Measurements from ENCODE around the gene SLC44A3. TPM values are rescaled to one million over a fixed set of nuclear protein-coding genes. Genes with fewer than 3 reads are reported as not detected.

Gene SLC44A3
- polyA plus RNA-seq, 3 donors: not detected

DNA sequence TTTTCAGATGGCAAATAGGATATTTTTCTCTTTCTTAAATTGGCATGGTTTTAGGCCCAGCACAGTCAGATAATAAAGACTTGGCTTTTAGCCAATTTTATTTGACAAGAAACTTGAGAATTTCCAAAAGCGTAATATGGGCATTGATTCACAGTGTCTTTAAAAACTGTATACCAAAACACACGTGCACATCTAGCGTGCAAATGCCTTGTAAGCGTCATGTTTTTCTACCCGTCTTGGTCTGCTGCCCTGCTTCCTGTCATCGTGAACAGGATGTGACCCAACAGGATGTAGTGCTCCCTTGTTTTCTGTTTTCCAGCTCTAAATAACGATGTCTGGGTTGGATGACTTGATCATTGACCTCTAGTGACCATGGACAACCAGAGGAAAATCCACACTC lies 24.7 kb upstream of the SLC44A3 start:
- Mint-ChIP-seq H3K4me3 (no peak overlapping the region), H3K27ac (peak overlapping the region in 3 of 7 donors; percentile 10 to 64 (median 34))
- DNase-seq: peak; percentile 51 to 92 (median 68)

DNA sequence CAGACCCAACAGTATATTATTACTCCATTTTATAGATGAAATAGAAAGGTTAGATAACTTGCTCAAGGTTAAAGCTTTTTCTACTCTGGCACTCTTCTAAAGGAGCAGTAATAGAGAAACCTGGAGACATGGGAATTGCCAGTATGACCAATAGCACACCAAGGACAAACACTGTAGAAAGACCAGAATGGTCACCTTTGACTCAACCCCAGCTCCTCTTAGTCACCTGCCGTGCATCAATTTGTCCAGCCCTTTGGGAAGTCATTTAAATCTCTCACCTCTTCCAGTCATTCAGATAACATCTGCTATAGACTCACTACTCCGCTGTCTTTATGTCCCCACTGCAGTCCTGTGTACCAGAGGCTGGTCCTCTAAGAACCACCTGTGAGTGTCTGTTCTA lies 23.9 kb upstream of the SLC44A3 start:
- Mint-ChIP-seq H3K27ac (no peak overlapping the region), H3K27me3 (ENCODE audit: low read depth in 3 of 3) (peaks cover 0 to 2% (median 1%) of the 10 kb centered on the region in 3 donors), H3K4me1 (peaks cover 54% of the 10 kb centered on the region), H3K36me3 (peaks cover 0 to 2% of the 10 kb centered on the region in 2 donors), H3K9me3 (peaks cover 0 to 5% (median 0%) of the 10 kb centered on the region in 7 donors), H3K4me3 (peak overlapping the region in 1 of 2 donors; percentile 20)
- Histone ChIP-seq H3K4me3 (replicated peaks in 1 of 3; ENCODE audit: low read depth in 2 of 3, low read length in 3 of 3) (no peak overlapping the region), H4K20me1 (ENCODE audit: insufficient read depth, low read length) (no peaks in the 10 kb centered on the region), H3K27me3 (ENCODE audit: control insufficient read depth in 2 of 2, insufficient read depth in 2 of 2, low read length in 2 of 2) (no peaks in the 10 kb centered on the region), H3K79me2 (ENCODE audit: insufficient read depth, low read length) (no peaks in the 10 kb centered on the region), H3K4me1 (ENCODE audit: control insufficient read depth in 1 of 2, insufficient read depth in 2 of 2, low read length in 2 of 2) (peaks cover 57 to 60% of the 10 kb centered on the region in 2 donors), H3K36me3 (replicated peaks in 1 of 2; ENCODE audit: control insufficient read depth in 1 of 2, insufficient read depth in 2 of 2, low read length in 2 of 2) (no peaks in the 10 kb centered on the region), H3K4me2 (replicated peaks; ENCODE audit: extremely low read depth, low read length, poor library complexity, severe bottlenecking) (no peak overlapping the region), H2AFZ (ENCODE audit: insufficient read depth, low read depth, low read length, poor library complexity, severe bottlenecking) (no peak overlapping the region), H3K9ac (ENCODE audit: insufficient read depth, low read length, poor library complexity, severe bottlenecking) (no peak overlapping the region), H3K27ac (ENCODE audit: low read depth in 1 of 2, low read length in 2 of 2) (no peak overlapping the region), H3K9me3 (replicated peaks in 1 of 2; ENCODE audit: control insufficient read depth in 1 of 2, insufficient read depth in 1 of 2, low read length in 2 of 2) (no peaks in the 10 kb centered on the region)
- intact Hi-C loops (cut with micrococcal nuclease): no loop called here
- TF ChIP-seq, protein P1, sequence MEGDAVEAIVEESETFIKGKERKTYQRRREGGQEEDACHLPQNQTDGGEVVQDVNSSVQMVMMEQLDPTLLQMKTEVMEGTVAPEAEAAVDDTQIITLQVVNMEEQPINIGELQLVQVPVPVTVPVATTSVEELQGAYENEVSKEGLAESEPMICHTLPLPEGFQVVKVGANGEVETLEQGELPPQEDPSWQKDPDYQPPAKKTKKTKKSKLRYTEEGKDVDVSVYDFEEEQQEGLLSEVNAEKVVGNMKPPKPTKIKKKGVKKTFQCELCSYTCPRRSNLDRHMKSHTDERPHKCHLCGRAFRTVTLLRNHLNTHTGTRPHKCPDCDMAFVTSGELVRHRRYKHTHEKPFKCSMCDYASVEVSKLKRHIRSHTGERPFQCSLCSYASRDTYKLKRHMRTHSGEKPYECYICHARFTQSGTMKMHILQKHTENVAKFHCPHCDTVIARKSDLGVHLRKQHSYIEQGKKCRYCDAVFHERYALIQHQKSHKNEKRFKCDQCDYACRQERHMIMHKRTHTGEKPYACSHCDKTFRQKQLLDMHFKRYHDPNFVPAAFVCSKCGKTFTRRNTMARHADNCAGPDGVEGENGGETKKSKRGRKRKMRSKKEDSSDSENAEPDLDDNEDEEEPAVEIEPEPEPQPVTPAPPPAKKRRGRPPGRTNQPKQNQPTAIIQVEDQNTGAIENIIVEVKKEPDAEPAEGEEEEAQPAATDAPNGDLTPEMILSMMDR (IDR thresholded peaks at IDR 0.05): no peak
- peak in 1 of 3 donors; percentile 75 for DNase-seq
- WGBS (ENCODE audit: insufficient coverage): 93% methylated on average over 2 of the region's 2 CpGs

More for the DNA sequence above, 24.7 kb upstream of the SLC44A3 start:
- Mint-ChIP-seq H3K9me3 (peaks cover 0 to 5% (median 0%) of the 10 kb centered on the region in 7 donors), H3K27me3 (ENCODE audit: low read depth in 3 of 3) (peaks cover 0 to 2% (median 0%) of the 10 kb centered on the region in 3 donors), H3K36me3 (peaks cover 0 to 2% of the 10 kb centered on the region in 2 donors), H3K4me1 (peaks cover 60% of the 10 kb centered on the region)
- Histone ChIP-seq H3K9me3 (replicated peaks in 1 of 2; ENCODE audit: control insufficient read depth in 1 of 2, insufficient read depth in 1 of 2, low read length in 2 of 2) (no peaks in the 10 kb centered on the region), H3K4me2 (replicated peaks; ENCODE audit: extremely low read depth, low read length, poor library complexity, severe bottlenecking) (no peak overlapping the region), H3K27me3 (ENCODE audit: control insufficient read depth in 2 of 2, insufficient read depth in 2 of 2, low read length in 2 of 2) (no peaks in the 10 kb centered on the region), H3K9ac (ENCODE audit: insufficient read depth, low read length, poor library complexity, severe bottlenecking) (no peak overlapping the region), H3K4me1 (ENCODE audit: control insufficient read depth in 1 of 2, insufficient read depth in 2 of 2, low read length in 2 of 2) (peaks cover 60 to 64% of the 10 kb centered on the region in 2 donors), H2AFZ (ENCODE audit: insufficient read depth, low read depth, low read length, poor library complexity, severe bottlenecking) (no peak overlapping the region), H3K27ac (ENCODE audit: low read depth in 1 of 2, low read length in 2 of 2) (peak overlapping the region in 1 of 2 donors; percentile 20), H3K4me3 (replicated peaks in 1 of 3; ENCODE audit: low read depth in 2 of 3, low read length in 3 of 3) (peak overlapping the region in 1 of 3 experiments; percentile 0), H3K36me3 (replicated peaks in 1 of 2; ENCODE audit: control insufficient read depth in 1 of 2, insufficient read depth in 2 of 2, low read length in 2 of 2) (no peaks in the 10 kb centered on the region), H3K79me2 (ENCODE audit: insufficient read depth, low read length) (no peaks in the 10 kb centered on the region), H4K20me1 (ENCODE audit: insufficient read depth, low read length) (no peaks in the 10 kb centered on the region)
- intact Hi-C loops (cut with micrococcal nuclease): no loop called here
- TF ChIP-seq, protein P1 (IDR thresholded peaks at IDR 0.05): no peak
- 29% methylated on average over 5 of the region's 7 CpGs for WGBS (ENCODE audit: insufficient coverage)
